Gastroesophageal sphincter (tissue), 3 donors: Measurements from ENCODE around the gene PTH2R.

Source experiments
- POLR2A ChIP-seq, 2 donors: fragments of 450-650 bp; IDR thresholded peaks; one replicate each; pipeline ENCODE4 v1.6.1; 2017; ENCODE audit warnings: antibody characterized with exemption in 2 of 2, mild to moderate bottlenecking in 2 of 2, moderate library complexity in 1 of 2
- TF ChIP-seq, protein P1 (sequence below), 4 experiments: fragments of 200-600 bp in 2 of 4; fragments of 450-650 bp in 2 of 4; sonication (generic) in 1 of 4; IDR thresholded peaks; one replicate each; pipeline ENCODE4 v1.5.1; 2017 to 2019; ENCODE audit warnings: antibody characterized with exemption in 4 of 4, mild to moderate bottlenecking in 2 of 4, moderate library complexity in 2 of 4

GRCh38 chr2:208437755-208438154 lies 31.2 kb downstream of the PTH2R start:
- TF ChIP-seq, protein P1, sequence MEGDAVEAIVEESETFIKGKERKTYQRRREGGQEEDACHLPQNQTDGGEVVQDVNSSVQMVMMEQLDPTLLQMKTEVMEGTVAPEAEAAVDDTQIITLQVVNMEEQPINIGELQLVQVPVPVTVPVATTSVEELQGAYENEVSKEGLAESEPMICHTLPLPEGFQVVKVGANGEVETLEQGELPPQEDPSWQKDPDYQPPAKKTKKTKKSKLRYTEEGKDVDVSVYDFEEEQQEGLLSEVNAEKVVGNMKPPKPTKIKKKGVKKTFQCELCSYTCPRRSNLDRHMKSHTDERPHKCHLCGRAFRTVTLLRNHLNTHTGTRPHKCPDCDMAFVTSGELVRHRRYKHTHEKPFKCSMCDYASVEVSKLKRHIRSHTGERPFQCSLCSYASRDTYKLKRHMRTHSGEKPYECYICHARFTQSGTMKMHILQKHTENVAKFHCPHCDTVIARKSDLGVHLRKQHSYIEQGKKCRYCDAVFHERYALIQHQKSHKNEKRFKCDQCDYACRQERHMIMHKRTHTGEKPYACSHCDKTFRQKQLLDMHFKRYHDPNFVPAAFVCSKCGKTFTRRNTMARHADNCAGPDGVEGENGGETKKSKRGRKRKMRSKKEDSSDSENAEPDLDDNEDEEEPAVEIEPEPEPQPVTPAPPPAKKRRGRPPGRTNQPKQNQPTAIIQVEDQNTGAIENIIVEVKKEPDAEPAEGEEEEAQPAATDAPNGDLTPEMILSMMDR (IDR thresholded peaks at IDR 0.05): no peak
- TF ChIP-seq POLR2A (IDR thresholded peaks at IDR 0.05): no peak
